HG03432 (cell line): ENCODE results near the gene PPM1H.

Experiments used
- ATAC-seq: cut with Tn5 transposase; IDR thresholded peaks from one replicate; pipeline ENCODE4 v1.9.1; 2021; ENCODE audit warnings: mild to moderate bottlenecking, moderate library complexity; ENCODE audit not compliant: unreplicated experiment

The PPM1H gene

DNA sequence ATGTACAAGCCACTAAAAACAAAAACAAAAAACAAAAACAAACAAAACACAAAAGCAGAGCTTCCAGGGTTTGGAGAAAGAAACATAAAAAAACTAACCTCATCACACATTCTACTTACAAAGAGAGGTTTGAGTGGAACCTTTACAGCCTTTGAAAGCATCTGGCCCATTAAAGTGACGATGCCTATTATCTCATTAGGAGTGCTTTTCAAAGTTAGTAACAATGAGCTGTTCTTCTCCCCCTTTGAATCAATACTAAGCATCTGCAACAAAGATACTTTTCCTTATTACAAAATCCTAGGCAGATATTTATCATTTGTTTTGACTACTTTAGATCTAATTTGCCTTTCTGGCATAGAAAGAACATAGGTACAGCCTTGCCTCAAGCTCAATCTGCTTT, 217.3 kb downstream of the PPM1H start:
- no peak for ATAC-seq

DNA sequence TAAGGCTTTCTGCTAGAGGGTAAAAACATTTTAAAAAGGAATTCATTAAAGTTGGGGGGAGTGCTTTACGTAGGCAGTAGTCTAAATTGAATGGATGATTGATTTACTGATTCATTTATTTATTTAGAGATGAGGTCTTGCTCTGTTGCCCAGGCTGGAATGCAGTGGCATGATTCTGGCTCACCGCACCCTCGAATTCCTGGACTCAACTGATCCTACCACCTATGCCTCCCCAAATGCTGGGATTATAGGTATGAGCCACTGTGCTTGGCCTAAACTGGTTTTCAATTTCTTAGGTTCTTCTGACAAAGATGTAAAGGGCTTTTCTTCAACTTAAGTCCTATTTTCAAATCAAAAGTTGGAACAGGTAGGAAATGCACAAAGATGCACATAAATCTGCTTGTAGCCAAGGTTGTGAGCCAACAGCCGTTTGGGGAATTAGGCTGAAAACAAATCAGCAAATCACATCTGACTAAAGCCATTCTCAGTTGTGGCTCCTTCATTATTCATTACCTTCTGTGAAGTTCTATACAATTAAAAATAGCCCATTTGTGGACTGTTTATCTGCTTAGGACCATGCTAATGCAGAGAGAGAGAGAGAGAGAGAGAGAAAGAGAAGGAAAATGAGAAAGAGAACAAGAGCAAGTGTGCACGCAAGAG, 218.0 kb downstream of the PPM1H start:
- no peak for ATAC-seq

DNA sequence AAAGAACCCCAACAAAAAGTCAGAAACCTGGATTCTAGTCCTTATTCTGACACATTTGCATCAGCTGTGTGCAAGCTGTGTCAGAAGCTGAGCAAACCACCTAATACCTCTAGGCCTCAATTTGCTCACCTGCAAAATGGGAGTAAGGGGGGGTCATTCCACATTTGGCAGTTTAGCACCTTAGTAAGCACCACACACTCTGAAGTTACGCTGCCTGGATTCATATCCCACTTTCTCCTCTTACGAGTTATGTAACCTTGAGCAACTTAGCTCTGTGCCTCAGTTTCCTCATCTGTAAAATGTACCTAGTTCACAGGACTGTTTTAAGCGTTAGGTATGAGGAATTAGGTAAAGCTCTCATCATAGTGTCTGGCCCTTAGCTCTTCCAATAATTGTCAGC, 218.9 kb downstream of the PPM1H start:
- ATAC-seq: no peak

DNA sequence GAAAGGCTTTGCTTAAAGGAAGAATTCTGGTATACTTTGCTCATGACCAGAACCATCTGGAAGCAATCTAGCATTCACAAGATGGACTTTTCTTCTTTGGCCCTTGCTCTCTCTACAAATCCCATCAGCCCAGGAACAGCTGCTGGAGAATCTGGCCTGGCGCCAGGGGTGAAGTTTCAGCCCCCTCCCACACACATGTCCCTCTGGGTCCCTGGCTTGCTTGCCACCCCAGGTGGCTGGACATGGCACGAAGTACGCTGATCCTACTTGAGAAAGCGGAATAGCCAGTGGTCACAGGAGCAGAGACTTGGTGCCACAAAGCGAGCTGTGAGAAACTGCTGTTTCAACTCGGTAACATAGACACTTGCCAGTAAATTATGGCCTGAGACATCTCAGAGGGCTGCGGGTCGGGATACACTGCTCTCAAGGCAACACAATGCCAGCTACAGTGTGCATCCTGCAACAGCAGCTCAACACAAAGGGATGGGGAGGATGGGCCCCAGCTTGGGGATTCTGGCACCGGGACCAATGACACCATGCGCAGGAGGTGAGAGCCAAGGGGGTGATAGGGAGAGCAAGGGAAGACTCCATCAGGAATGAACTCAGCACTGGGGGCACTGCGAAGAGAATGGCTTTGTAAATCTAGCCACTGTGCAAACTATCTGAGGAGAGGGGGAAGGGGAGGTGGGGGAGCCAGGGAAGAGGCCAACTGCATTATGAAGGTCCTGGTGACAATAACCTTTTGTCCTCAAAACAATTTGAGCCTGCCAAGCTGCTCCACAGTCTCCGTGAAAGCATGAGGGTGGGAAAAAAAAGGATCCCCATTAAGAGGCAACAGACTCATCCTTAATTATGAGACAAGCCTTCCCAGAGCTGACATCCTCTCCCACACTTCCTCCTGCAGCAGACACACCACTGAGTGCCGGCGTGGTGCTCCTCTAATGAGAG, 219.9 kb downstream of the PPM1H start:
- no peak for ATAC-seq

DNA sequence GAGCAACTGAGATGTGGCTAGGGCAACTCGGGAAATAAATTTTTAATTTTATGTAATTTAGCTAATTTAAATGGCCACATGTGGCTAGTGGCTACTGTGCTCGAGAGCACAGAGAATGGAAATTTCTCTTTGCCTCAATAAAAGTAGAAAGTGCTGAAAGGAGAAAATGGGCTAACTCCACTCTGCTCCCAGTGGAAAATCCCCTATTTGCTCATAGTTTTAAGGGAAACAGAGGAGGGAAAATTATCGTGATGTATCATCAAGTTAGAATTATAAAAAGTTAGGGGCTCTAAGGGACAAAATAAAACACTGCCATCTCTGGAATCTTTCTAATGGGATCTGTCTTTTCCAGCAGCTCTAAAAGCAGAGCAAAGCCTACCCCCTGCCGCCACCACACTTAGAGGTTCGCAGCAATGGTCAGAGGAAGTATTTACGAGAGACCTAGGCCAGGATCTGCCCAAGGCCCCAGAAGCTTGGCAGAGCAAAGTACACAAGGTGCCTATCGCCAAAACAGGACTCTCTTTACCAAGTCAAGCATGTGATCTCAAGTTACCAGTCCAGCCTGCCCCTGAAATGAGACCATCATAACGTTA, 220.7 kb downstream of the PPM1H start:
- no peak for ATAC-seq

DNA sequence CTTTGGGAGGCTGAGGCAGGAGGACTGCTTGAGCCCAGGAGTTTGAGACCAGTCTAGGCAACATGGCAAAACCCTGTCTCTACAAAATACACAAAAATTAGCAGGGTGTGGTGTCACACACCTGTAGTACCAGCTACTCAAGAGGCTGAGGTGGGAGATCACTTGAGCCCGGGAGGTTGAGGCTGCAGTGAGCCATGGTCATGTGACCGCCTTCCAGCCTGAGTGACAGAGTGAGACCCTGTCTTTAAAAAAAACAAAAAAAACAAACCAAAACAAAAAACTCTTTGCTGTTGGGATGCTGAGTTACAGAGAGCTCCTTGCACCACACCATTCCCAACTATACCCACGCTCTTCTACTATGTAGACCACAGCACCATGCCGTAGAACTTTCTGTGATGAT, 221.2 kb downstream of the PPM1H start:
- ATAC-seq: no peak

DNA sequence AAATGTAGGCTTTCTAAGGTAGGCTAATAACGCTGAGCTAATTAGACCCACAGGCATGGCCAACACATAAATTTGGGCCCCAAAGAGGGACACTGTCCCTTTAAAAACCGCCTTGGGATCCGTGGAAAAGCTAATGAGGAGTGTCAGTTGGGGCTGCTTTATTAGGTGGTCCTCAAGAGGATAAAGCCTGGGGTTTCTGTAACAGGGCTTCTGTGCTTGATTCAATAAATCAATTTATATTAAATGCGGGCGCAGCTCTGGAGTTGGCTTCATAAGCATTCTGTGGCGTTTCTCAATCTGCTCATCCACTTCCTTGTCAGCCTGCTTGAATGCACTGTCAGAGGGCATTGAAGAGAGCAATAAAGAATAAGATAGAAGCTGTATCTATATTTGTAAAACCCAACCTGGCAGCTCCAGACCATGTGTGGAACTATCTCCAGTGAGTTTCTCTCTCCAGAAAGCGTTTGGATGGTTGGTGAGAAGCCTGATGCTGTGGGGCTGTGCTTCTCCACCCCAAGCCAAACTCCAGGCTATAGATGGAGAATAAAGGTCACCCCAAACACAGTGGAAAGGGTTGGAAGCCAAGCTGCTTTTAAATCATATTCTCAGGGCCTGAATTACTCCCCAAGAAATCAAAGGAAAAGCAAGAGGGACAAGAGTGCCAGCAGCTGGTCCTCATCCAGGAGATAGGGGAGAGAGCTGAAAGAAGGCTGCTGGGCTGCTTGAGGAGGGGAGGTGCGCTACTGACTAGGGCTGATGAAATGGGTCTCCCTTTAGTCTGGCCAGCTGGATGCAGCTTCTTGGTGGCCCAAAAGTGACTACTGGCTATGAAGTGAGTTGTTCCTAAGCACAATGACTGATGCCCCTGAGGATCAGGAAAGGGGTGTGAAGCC, 222.0 kb downstream of the PPM1H start:
- no peak for ATAC-seq

- peak; percentile 53 for ATAC-seq
Observed at GRCh38 chr12:62711631-62712241, 223.2 kb downstream of the PPM1H start.

- ATAC-seq: no peak
Observed at GRCh38 chr12:62709311-62709710, 225.6 kb downstream of the PPM1H start.

- no peak for ATAC-seq
Observed at GRCh38 chr12:62707939-62708338, 227.0 kb downstream of the PPM1H start.

- ATAC-seq: no peak
Observed at GRCh38 chr12:62705846-62706245, 229.1 kb downstream of the PPM1H start.

DNA sequence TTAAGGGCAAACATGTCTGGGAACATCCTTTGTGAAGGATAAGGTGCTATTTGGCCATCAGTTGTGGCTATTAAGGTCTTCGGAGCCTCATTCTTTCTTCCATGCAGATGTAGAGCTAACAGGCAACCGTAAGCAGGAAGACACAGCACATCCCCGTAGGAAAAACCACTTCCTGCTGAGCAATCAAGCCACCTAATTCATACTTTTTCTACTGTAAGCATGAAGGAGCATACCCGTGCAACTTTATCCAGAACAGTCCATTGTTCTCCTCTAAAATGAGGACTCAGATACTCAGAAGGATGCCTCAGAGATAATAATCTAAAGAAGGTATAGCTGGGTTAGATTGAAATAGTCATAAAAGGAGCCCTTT, 232.0 kb downstream of the PPM1H start:
- ATAC-seq: no peak

DNA sequence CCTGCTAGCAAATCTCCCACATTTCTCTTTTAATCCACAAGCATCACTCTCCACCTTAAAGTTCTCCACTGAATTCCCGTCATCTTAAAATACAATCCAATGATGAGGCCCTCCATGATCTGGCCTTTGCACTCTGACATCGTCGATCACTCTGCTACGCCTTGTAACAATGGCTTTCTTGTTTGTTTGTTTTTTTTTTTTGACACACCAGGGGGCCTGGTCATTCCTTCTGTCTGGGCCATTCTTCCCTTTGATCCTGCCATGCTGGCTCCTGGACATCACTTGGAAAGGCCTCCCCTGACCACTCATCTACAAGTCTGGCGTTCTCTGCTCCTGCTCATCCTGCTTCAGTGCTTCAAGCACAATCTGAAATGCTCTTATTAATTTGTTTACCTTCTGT, 233.5 kb downstream of the PPM1H start:
- ATAC-seq: no peak

GRCh38 chr12:62700091-62700880, 234.7 kb downstream of the PPM1H start:
- no peak for ATAC-seq

- no peak for ATAC-seq
Observed at GRCh38 chr12:62698701-62699101, 236.2 kb downstream of the PPM1H start.

- no peak for ATAC-seq
Observed at GRCh38 chr12:62697893-62698292, 237.1 kb downstream of the PPM1H start.

GRCh38 chr12:62695696-62696095, 239.3 kb downstream of the PPM1H start:
- ATAC-seq: no peak

DNA sequence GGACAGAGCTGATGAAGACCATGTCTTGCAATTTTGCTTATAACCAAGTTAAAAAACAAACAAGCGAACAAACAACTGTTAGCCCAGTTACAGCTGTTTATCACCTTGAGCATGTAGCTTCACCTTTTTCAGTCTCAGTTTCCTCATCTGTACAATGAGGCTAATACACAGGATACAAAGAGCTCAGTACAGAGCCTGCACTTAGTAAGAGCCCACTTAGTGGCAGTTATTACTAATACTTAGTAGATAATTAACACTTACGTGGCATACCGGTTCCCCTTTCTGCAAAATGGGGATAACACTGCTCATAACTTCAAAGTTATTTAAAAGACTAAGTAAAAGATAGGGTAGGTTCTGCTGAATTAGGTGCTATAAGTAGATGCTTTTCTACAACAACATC, 240.3 kb downstream of the PPM1H start:
- no peak for ATAC-seq

DNA sequence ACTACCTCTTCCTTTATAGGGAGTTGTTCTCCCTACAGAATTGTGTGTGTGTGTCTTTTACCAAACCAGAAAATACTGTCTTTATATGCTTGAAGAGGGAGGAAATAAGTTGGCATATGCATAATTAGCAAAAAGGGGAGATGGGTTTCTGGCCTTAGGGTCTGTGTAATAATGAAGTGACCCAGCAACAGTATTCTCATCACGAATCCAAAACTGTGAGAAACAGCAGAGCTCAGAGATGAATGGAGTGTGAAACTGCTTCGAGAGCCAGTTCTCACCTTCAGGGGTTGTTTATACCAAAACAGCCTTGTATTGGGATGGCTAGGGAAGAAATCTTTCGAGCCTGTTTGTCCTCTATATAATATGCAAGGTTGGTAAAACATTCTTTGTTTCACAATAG, 240.8 kb downstream of the PPM1H start:
- no peak for ATAC-seq
